ENCODE results near the gene LRRN2.
A peak's percentile ranks its signal among the peaks of the same experiment; 100 is the strongest.

LRRN2 gene

DNA sequence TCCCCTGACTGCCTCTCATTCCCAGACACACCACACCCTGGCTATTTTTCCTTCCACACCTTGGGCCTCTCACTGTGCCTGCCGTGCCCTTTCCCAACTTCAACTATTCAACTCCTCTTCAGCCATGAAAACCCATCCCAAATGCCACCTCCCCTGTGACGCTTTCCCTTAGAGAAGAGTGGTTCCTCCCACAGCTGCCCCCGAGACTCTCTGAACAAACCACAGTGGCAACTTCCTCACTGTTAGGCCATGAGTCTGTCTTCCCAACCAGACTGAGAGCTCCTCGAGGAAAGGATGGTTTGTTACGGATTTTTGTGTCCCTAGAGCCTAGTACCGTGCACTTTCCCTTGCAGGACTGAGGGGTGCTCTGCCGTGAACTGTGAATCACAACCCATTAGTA lies 59.2 kb downstream of the LRRN2 start:
- DNase-seq = peak; percentile 31 to 44 (median 44)

DNA sequence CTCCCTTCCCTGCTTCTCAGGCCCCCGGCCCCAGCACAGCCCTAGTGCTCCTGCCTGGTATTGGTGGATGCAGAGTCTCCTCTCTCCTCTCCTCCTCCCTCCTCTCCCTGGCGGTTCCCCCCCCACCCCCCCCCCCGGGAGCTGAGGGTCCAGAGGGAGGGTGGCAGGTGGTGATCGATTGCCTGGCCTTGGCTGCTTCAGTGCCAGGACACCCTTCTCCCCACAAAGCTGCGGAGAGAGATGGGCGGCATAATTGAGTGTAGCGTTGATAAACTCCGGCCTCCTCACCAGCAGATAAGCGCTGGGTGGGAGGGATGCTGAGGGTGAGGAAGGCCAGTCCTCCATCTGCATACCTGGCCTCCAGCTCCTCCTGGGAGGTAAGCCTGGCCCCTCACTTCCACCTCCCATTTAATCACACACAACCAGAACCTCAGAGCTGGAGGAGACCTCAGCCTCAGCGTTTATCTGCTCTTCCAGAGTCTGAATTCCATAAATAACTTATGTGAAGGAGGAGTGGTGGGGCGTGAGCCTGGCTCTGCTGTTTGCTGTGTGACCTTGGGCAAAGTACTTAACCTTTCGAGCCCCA lies 60.8 kb downstream of the LRRN2 start:
- DNase-seq = no peak

- DNase-seq = peak in 1 of 3 donors; percentile 18
These were observed 61.6 kb downstream of the LRRN2 start for GRCh38 chr1:204623894-204624361.

GRCh38 chr1:204623365-204623893 lies 62.1 kb downstream of the LRRN2 start:
- DNase-seq = peak; percentile 56 to 72 (median 58)

- DNase-seq = no peak
These were observed 63.5 kb downstream of the LRRN2 start for GRCh38 chr1:204621996-204622395.

- no peak for DNase-seq
These were observed 64.1 kb downstream of the LRRN2 start for GRCh38 chr1:204621396-204621795.

- DNase-seq = no peak
These were observed 65.8 kb downstream of the LRRN2 start for GRCh38 chr1:204619721-204620120.

DNA sequence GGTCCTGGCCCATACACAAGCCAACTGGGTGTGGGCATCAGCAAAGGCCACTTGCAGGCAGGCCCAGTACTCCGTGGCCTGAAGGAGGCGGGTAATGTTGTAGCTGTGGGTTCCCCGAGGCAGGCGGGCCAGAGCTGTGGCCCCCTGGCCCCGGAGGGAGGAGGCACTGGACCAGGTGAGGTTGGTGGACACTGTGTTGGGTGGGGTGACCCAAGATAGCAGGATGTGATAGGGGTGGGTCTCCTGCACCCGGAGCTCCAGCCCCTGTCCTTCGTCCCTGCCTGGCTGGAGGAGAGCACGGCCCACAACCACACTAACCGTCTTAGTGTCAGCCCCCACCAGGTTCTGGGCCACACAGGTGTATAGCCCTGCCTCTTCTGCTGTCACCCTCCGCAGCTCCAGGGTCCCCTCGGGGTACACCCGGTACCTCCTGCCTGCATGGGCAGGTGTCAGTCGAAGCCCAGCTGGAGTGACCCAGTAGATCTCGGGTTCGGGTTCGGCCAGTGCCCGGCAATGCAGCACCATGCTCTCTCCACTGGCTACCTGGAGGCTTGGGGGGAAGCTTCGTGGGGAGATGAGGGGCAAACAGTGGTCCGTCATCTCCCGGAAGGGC lies 67.3 kb downstream of the LRRN2 start:
- DNase-seq = no peak

DNA sequence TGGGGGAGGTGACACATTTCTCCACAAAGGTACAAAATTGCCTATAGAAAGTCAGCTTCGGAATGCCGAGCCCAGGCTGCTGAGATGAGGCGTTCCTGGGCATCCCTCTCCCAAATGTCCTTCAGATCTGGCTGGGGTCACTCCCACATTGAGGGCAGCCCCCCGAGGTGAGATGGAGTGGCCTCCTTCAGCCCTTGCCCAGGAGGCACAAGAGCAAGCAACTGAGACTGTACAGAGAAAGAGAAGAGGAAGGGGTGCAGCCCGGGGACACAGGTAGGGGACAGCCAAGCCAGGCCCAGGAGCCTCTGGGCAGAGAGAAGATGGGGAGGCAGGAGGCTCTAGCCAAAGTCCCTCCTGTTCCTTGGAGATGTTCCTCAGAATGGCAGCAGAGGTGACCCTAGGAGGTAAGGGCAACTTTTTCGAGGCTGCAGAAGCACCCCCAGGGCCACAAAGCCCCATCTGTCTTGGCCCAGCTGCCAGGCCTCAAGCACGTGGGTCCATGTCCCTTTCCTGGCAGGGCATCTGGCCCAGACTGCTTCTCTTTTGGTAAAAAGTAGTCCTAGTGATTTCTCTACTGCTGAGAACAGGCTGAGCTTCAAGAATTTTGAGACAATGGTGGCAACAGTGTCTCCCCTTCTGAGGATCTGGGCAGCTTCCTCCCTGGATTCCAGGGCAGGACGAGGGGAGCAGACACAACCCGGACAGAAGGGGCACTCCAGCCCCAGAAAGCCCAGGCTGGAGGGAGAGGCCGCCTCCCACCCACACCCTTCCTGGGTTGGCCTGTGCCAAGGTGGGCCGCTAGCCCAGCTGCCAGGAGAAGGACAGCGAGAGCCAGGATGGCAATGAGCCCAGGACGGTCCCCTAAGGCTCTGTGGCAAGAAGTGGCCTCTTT lies 68.0 kb downstream of the LRRN2 start:
- DNase-seq = no peak

GRCh38 chr1:204616641-204617040 lies 68.9 kb downstream of the LRRN2 start:
- DNase-seq = no peak

GRCh38 chr1:204615881-204616280 lies 69.7 kb downstream of the LRRN2 start:
- no peak for DNase-seq

GRCh38 chr1:204613636-204614035 lies 71.9 kb downstream of the LRRN2 start:
- DNase-seq = no peak

- DNase-seq = no peak
These were observed 73.2 kb downstream of the LRRN2 start for GRCh38 chr1:204612326-204612725.

DNA sequence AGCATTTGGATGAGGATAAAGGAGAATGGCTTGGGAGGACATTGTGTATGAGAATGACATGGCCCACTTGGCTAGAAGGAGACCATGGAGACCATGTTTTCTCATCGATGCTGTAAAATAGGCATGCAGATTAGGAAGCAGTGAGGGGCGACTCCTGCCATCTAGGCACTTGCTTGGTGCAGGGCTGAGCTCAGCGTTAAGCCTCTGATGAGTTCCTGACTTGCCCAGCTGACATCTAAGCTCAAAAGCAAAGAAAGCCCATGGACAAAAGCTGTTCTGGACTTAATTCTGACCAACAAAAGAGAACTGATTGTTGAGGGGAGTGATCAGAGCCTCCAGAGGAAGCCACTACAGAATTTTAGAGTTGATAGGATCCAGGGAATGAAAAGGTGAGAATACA lies 74.5 kb downstream of the LRRN2 start:
- no peak for DNase-seq

DNA sequence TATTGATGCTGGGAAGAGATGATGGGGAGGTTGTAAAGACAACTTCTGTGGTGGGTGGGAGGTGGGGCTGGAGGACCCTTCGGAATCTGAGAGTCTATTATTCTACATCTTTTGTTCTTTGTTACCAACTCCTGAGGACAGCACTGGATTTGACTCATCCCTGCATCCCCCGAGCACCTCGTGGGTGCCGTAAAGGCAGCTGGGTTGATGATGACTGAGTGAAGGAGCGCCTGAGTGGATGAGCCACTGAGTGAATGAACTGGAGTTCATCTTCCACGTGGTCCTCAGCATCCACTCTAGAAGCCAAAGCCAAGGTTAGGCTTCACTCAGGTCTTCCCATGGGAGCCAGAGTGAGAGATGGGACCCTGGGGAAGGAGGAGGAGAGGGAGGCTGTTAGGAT lies 77.6 kb downstream of the LRRN2 start:
- no peak for DNase-seq

- no peak for DNase-seq
These were observed 79.7 kb downstream of the LRRN2 start for GRCh38 chr1:204605791-204606190.

- DNase-seq = no peak
These were observed 82.5 kb downstream of the LRRN2 start for GRCh38 chr1:204602871-204603542.

GRCh38 chr1:204602111-204602579 lies 83.4 kb downstream of the LRRN2 start:
- DNase-seq = no peak

GRCh38 chr1:204600968-204601367 lies 84.6 kb downstream of the LRRN2 start:
- no peak for DNase-seq

DNA sequence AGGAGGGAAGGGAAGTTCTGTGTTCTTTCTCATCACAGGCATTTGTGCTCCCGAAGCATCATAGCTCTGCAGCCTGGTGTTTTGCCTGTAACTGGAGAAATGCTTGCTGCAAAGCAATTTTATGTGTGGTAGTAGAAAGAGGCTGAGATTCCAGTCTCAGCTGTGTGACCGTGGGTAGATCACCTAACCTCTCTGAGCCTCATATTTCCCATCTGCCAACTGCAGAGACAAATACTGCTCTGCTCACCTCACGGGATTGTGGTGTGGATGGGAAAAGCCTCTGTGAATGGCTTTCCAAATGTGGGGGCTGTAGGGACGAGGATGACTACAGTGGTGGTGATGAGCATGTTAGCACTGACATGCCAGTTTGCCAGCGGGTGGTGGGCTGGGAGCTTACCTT lies 85.3 kb downstream of the LRRN2 start:
- DNase-seq = no peak

GRCh38 chr1:204599596-204599995 lies 85.9 kb downstream of the LRRN2 start:
- DNase-seq = no peak

DNA sequence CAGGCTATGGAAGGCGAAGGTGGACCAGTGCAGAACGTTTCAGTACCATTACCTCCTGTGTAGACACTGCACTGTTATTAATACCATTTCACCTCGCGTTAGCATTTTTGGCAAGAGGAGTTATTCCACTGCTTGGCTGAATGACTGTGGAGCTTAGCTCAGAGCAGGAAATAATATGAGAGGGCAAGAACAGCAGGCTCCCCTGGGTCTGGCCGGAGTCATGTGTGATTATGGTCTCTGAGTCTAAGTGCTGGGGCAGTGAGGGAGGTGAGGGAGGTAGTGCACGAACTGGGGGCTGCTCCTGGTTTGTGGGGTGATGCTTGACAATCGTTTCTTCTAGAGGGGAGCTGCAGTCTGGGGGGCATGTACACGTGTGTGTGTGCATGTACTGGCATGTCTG lies 86.4 kb downstream of the LRRN2 start:
- DNase-seq = no peak

Data from suppressor macrophage treated with lipopolysaccharide for 1 hour (primary cell).